Trophoblast cell (in vitro differentiated cells and primary cell): ENCODE measurements around the gene TMEM273.

ENCODE experiments used
- DNase-seq, 2 donors: peaks; one replicate each; pipeline ENCODE4 v3.0.0-alpha.2; 2016
- H2AFZ ChIP-seq: 2 replicates; pipeline ENCODE4 v1.6.1; 2013; ENCODE audit warnings: low read length, moderate library complexity, mild to moderate bottlenecking; ENCODE audit not compliant: insufficient read depth, poor library complexity
- H2AK5ac ChIP-seq: 2 replicates; pipeline ENCODE4 v1.6.1; 2013; ENCODE audit warnings: mild to moderate bottlenecking, low read length
- H2BK120ac ChIP-seq: 2 replicates; pipeline ENCODE4 v1.6.1; 2013; ENCODE audit warnings: low read length, mild to moderate bottlenecking, moderate library complexity; ENCODE audit not compliant: insufficient read depth, poor library complexity
- H2BK12ac ChIP-seq: 2 replicates; pipeline ENCODE4 v1.6.1; 2013; ENCODE audit warnings: mild to moderate bottlenecking, low read length, moderate library complexity
- H2BK5ac ChIP-seq: 2 replicates; pipeline ENCODE4 v1.6.1; 2013; ENCODE audit warnings: low read length, low read depth, moderate library complexity, mild to moderate bottlenecking; ENCODE audit not compliant: poor library complexity
- H3K14ac ChIP-seq: 2 replicates; pipeline ENCODE4 v1.6.1; 2013; ENCODE audit warnings: mild to moderate bottlenecking, low read length
- H3K18ac ChIP-seq: 2 replicates; pipeline ENCODE4 v1.6.1; 2013; ENCODE audit warnings: mild to moderate bottlenecking, low read length
- H3K23ac ChIP-seq: 2 replicates; pipeline ENCODE4 v1.6.1; 2013; ENCODE audit warnings: low read length
- H3K27ac ChIP-seq: 2 replicates; pipeline ENCODE4 v1.5.1; 2013; ENCODE audit warnings: low read depth, mild to moderate bottlenecking, inconsistent platforms, low read length, moderate library complexity
- H3K27me3 ChIP-seq: 2 replicates; pipeline ENCODE4 v1.6.1; 2013; ENCODE audit warnings: inconsistent platforms, mild to moderate bottlenecking, low read length, moderate library complexity; ENCODE audit not compliant: insufficient read depth
- H3K36me3 ChIP-seq, 2 experiments: 1 replicate in 1 of 2; 2 replicates in 1 of 2; pipeline ENCODE4 v1.6.1; 2013; ENCODE audit warnings: low read length in 2 of 2, mild to moderate bottlenecking in 2 of 2, moderate library complexity in 1 of 2; ENCODE audit not compliant: insufficient read depth in 2 of 2, control insufficient read depth in 1 of 2
- H3K4ac ChIP-seq: 2 replicates; pipeline ENCODE4 v1.6.1; 2013; ENCODE audit warnings: low read depth, mild to moderate bottlenecking, low read length, moderate library complexity
- H3K4me1 ChIP-seq, 2 experiments: 1 replicate in 1 of 2; 2 replicates in 1 of 2; pipeline ENCODE4 v1.6.1; 2013; ENCODE audit warnings: low read length in 2 of 2, mild to moderate bottlenecking in 2 of 2, moderate library complexity in 1 of 2; ENCODE audit not compliant: insufficient read depth in 2 of 2, control insufficient read depth in 1 of 2
- H3K4me2 ChIP-seq: 2 replicates; pipeline ENCODE4 v1.6.1; 2013; ENCODE audit warnings: inconsistent platforms, mild to moderate bottlenecking, low read length, moderate library complexity
- H3K4me3 ChIP-seq: 2 replicates; pipeline ENCODE4 v1.5.1; 2013; ENCODE audit warnings: mild to moderate bottlenecking, low read depth, low read length, inconsistent platforms
- H3K79me1 ChIP-seq: one replicate; pipeline ENCODE4 v1.6.1; 2013; ENCODE audit warnings: low read length
- H3K79me2 ChIP-seq: 2 replicates; pipeline ENCODE4 v1.6.1; 2013; ENCODE audit warnings: low read length, mild to moderate bottlenecking; ENCODE audit not compliant: control insufficient read depth, insufficient read depth, poor library complexity
- H3K9ac ChIP-seq: 2 replicates; pipeline ENCODE4 v1.6.1; 2013; ENCODE audit warnings: mild to moderate bottlenecking, low read length
- H3K9me3 ChIP-seq: 2 replicates; pipeline ENCODE4 v1.6.1; 2013; ENCODE audit warnings: low read depth, mild to moderate bottlenecking, control low read depth, inconsistent platforms, low read length; ENCODE audit not compliant: insufficient read depth
- H4K12ac ChIP-seq: 2 replicates; pipeline ENCODE4 v1.6.1; 2013; ENCODE audit warnings: low read depth, mild to moderate bottlenecking, low read length, moderate library complexity
- H4K8ac ChIP-seq: 2 replicates; pipeline ENCODE4 v1.6.1; 2013; ENCODE audit warnings: low read depth, mild to moderate bottlenecking, low read length, moderate library complexity
- H4K91ac ChIP-seq: one replicate; pipeline ENCODE4 v1.6.1; 2013; ENCODE audit warnings: low read depth, mild to moderate bottlenecking, low read length, moderate library complexity
- WGBS: extraction: QIAGEN DNeasy Blood & Tissue Kit; methylation state at CpG from one replicate; pipeline ENCODE4 v1.1.7; 2013; ENCODE audit warnings: missing lambda C conversion rate; ENCODE audit not compliant: insufficient read length, insufficient coverage; ENCODE audit errors: extremely low coverage; 5-methylcytosine and 5-hydroxymethylcytosine counted together

The TMEM273 gene

DNA sequence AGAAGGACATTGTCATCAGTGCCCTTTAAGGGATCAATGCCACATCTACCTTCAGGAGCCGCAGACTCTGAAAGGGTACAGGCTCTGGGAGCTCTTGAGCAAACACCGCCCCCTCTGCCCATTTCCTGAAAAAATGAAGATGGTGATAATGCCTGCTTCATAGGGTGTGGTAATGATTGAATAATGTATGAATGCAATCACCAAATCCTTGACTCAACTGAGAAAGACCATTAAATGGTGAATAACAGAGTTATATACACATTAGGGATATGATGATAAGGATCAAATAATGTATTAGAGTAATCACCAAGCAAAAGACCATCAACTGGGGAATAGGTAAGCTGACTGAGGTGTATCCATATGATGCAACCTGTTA lies 55.8 kb downstream of the TMEM273 start:
- Histone ChIP-seq H3K9ac (no peak overlapping the region), H2BK120ac (no peak overlapping the region), H2AK5ac (no peak overlapping the region), H4K12ac (no peak overlapping the region), H3K4ac (no peak overlapping the region), H3K4me1 (no peaks in the 10 kb centered on the region), H3K9me3 (peaks cover 7% of the 10 kb centered on the region), H2BK5ac (no peak overlapping the region), H4K8ac (no peak overlapping the region), H2AFZ (no peak overlapping the region), H3K14ac (no peak overlapping the region), H3K4me3 (no peak overlapping the region), H3K27me3 (no peaks in the 10 kb centered on the region), H2BK12ac (no peak overlapping the region), H3K4me2 (no peak overlapping the region), H3K79me2 (no peaks in the 10 kb centered on the region), H3K79me1 (no peaks in the 10 kb centered on the region), H3K27ac (no peak overlapping the region), H3K23ac (no peak overlapping the region), H3K18ac (no peak overlapping the region), H4K91ac (no peak overlapping the region), H3K36me3 (no peaks in the 10 kb centered on the region)
- DNase-seq, result no peak
- WGBS, result no CpG with 5 or more reads among the region's 2 CpGs

DNA sequence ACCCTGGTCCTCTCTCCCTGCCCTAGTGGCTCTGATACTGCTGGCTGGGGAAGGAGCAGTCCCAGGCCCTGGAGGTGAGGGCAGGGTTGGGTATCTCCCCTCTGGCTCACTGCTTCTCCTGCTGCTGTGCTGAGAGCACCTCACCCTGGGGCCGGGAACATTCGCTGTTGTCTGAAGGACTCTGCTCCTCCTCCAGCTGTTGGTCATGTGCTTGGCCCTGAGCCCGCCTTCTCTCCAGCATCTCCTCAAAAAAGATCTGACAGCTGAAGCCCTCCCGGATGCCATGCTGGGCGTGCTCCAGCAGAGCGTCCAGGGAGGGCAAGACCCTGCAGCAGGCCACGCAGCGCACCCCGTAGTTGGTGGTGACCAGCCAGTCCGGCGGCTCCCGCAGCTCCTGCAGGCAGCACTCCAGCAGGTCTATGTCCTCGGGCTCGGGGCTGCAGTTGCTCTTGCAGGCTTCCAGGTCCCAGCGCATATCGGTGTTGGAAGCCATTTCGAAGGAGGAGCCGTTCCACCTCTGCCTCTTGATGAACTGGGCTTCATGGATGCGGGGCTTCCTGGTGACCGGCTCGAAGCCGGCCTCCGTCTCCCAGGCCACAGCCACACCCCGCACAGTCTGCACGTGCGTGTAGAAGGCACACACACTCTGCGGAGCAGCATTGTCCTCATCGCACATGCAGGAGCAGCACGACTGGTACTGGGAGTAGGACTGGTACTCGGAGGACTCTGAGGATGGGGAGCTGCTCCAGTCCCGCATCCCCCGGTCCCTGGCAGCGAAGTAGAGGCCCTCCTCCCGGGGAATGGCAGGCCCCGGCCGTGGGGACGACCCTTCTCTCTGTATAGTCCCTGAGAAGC lies 56.5 kb downstream of the TMEM273 start:
- no peaks in the 10 kb centered on the region for H3K4me1 ChIP-seq
- H3K27me3 ChIP-seq, result no peaks in the 10 kb centered on the region
- H2BK12ac ChIP-seq, result no peak overlapping the region
- no peak overlapping the region for H3K27ac ChIP-seq
- no peak overlapping the region for H3K4me3 ChIP-seq
- H4K8ac ChIP-seq, result no peak overlapping the region
- no peak overlapping the region for H3K18ac ChIP-seq
- no peaks in the 10 kb centered on the region for H3K79me2 ChIP-seq
- H2AK5ac ChIP-seq, result no peak overlapping the region
- H4K91ac ChIP-seq, result no peak overlapping the region
- no peak overlapping the region for H3K4me2 ChIP-seq
- DNase-seq, result no peak
- H2BK5ac ChIP-seq, result no peak overlapping the region
- no peak overlapping the region for H3K23ac ChIP-seq
- H2AFZ ChIP-seq, result no peak overlapping the region
- H3K4ac ChIP-seq, result no peak overlapping the region
- no peak overlapping the region for H3K9ac ChIP-seq
- WGBS, result no CpG with 5 or more reads among the region's 37 CpGs
- H3K36me3 ChIP-seq, result no peaks in the 10 kb centered on the region
- H3K9me3 ChIP-seq, result peaks cover 7% of the 10 kb centered on the region
- H4K12ac ChIP-seq, result no peak overlapping the region
- no peaks in the 10 kb centered on the region for H3K79me1 ChIP-seq
- H3K14ac ChIP-seq, result no peak overlapping the region
- H2BK120ac ChIP-seq, result no peak overlapping the region

- Histone ChIP-seq H3K9me3 (peaks cover 7% of the 10 kb centered on the region), H3K4me3 (no peak overlapping the region), H2BK12ac (no peak overlapping the region), H3K23ac (peak overlapping the region; percentile 22), H3K27ac (no peak overlapping the region), H3K14ac (no peak overlapping the region), H3K27me3 (no peaks in the 10 kb centered on the region), H2BK5ac (no peak overlapping the region), H4K12ac (no peak overlapping the region), H3K36me3 (no peaks in the 10 kb centered on the region), H3K79me2 (no peaks in the 10 kb centered on the region), H2AFZ (no peak overlapping the region), H4K8ac (no peak overlapping the region), H3K9ac (no peak overlapping the region), H2BK120ac (no peak overlapping the region), H4K91ac (no peak overlapping the region), H3K4me1 (no peaks in the 10 kb centered on the region), H3K79me1 (no peaks in the 10 kb centered on the region), H3K4me2 (no peak overlapping the region), H3K18ac (no peak overlapping the region), H3K4ac (no peak overlapping the region), H2AK5ac (no peak overlapping the region)
- WGBS, result no CpG with 5 or more reads among the region's 1 CpG
- DNase-seq, result no peak
These were observed 58.8 kb downstream of the TMEM273 start for GRCh38 chr10:49129376-49129775.

DNA sequence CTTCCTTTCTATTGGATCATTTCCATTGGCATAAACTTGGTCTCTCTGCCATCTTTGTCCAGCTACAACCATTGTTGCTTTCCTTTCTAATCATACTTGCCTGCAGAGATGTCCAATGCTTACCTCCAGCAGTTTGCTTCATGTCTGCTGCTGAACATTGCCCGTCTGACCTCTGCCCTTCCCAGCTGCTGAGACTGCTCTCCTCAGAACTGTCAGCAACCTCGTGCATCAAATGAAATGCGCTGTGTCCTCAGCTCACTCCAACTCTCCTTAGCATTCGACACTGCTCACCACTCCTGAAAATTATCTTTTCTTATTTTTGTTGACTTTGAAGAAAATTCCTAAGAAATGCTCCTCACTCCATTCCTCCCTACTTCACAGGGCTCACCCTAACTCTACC lies 59.3 kb downstream of the TMEM273 start:
- Histone ChIP-seq H2BK120ac (no peak overlapping the region), H3K79me2 (no peaks in the 10 kb centered on the region), H3K9me3 (peaks cover 7% of the 10 kb centered on the region), H2AFZ (no peak overlapping the region), H2BK12ac (no peak overlapping the region), H4K91ac (no peak overlapping the region), H3K27ac (no peak overlapping the region), H4K8ac (no peak overlapping the region), H3K4me2 (no peak overlapping the region), H3K18ac (no peak overlapping the region), H3K4me1 (no peaks in the 10 kb centered on the region), H3K9ac (no peak overlapping the region), H2AK5ac (no peak overlapping the region), H3K36me3 (no peaks in the 10 kb centered on the region), H3K79me1 (no peaks in the 10 kb centered on the region), H3K4ac (no peak overlapping the region), H2BK5ac (no peak overlapping the region), H3K27me3 (no peaks in the 10 kb centered on the region), H3K23ac (no peak overlapping the region), H3K14ac (no peak overlapping the region), H4K12ac (no peak overlapping the region), H3K4me3 (no peak overlapping the region)
- WGBS, result no CpG with 5 or more reads among the region's 4 CpGs
- no peak for DNase-seq
